OCI-LY7 (cell line): ENCODE measurements around the gene GLCCI1. TPM values are rescaled to one million over a fixed set of nuclear protein-coding genes. Genes with fewer than 3 reads are reported as not detected.
A peak's percentile ranks its signal among the peaks of the same experiment; 100 is the strongest.

Experiments
- BruUV-seq: library from RNA; stranded (reverse); fragments of 400-500 nt; replicated peaks from 2 replicates; lab custom pipeline; 2021; lab: Mats Ljungman, UMichigan
- CTCF ChIA-PET: fragments of 300-600 bp; sonication (Branson Sonifier 250); formaldehyde crosslinking; loops from one replicate; lab custom pipeline; 2022; ENCODE audit warnings: antibody characterized with exemption; ENCODE audit not compliant: unreplicated experiment; lab: Charles Lee
- POLR2A ChIA-PET: fragments of 300-600 bp; sonication (Branson Sonifier 250); formaldehyde crosslinking; loops from one replicate; lab custom pipeline; 2022; ENCODE audit warnings: antibody characterized with exemption; lab: Charles Lee
- DNase-seq: peaks from one replicate; pipeline ENCODE4 v3.0.0-alpha.2; 2015; ENCODE audit warnings: low spot score
- H2AFZ ChIP-seq: fragments of 200-600 bp; sonication (generic), shearing (Covaris generic); 2 replicates; pipeline ENCODE4 v1.6.1; 2014; ENCODE audit warnings: mild to moderate bottlenecking, antibody characterized with exemption, low read length, moderate library complexity
- H3K27ac ChIP-seq: fragments of 200-600 bp; sonication (generic); 2 replicates; pipeline ENCODE4 v1.5.1; 2014; ENCODE audit warnings: mixed run types, low read depth, mild to moderate bottlenecking, moderate library complexity, low read length, inconsistent platforms; ENCODE audit not compliant: poor library complexity, severe bottlenecking
- H3K36me3 ChIP-seq: fragments of 200-600 bp; sonication (generic); 2 replicates; pipeline ENCODE4 v1.6.1; 2014; ENCODE audit warnings: mild to moderate bottlenecking, antibody characterized with exemption, low read length, moderate library complexity, mixed read lengths; ENCODE audit not compliant: insufficient read depth
- H3K4me1 ChIP-seq: fragments of 200-600 bp; sonication (generic); 2 replicates; pipeline ENCODE4 v1.5.1; 2014; ENCODE audit warnings: mild to moderate bottlenecking, low read length; ENCODE audit not compliant: insufficient read depth, poor library complexity, severe bottlenecking
- H3K4me2 ChIP-seq: fragments of 200-600 bp; sonication (generic); 2 replicates; pipeline ENCODE4 v1.6.1; 2014; ENCODE audit warnings: mild to moderate bottlenecking, low read length
- H3K4me3 ChIP-seq: fragments of 200-600 bp; sonication (generic); 2 replicates; pipeline ENCODE4 v1.5.1; 2014; ENCODE audit warnings: mild to moderate bottlenecking, low read depth, low read length; ENCODE audit not compliant: poor library complexity, severe bottlenecking
- H3K79me2 ChIP-seq: fragments of 200-600 bp; sonication (generic); 2 replicates; pipeline ENCODE4 v1.6.1; 2016; ENCODE audit warnings: low read depth, mild to moderate bottlenecking, low read length, moderate library complexity, mixed read lengths; ENCODE audit not compliant: insufficient read depth
- H3K9me2 ChIP-seq: fragments of 200-600 bp; sonication (generic); 2 replicates; pipeline ENCODE4 v1.6.1; 2016; ENCODE audit warnings: mild to moderate bottlenecking, low read length, mixed read lengths; ENCODE audit not compliant: insufficient read depth
- H3K9me3 ChIP-seq: fragments of 200-600 bp; sonication (generic); 2 replicates; pipeline ENCODE4 v1.6.1; 2014; ENCODE audit warnings: mild to moderate bottlenecking, mixed run types, low read length, mixed read lengths
- H4K20me1 ChIP-seq: fragments of 200-600 bp; sonication (generic); 2 replicates; pipeline ENCODE4 v1.6.1; 2014; ENCODE audit warnings: mild to moderate bottlenecking, antibody characterized with exemption, low read length, moderate library complexity, mixed read lengths; ENCODE audit not compliant: insufficient read depth
- CTCF ChIP-seq: fragments of 200-600 bp; sonication (generic); conservative IDR thresholded peaks from 2 replicates; pipeline ENCODE4 v1.5.1; 2014; ENCODE audit warnings: mild to moderate bottlenecking, antibody characterized with exemption, low read length, moderate library complexity, mixed read lengths
- EZH2phosphoT487 ChIP-seq: fragments of 200-600 bp; sonication (generic); IDR thresholded peaks from 2 replicates; pipeline ENCODE4 v1.6.1; 2018; ENCODE audit warnings: low read depth, borderline replicate concordance, mild to moderate bottlenecking, mixed run types, antibody characterized with exemption, low read length, moderate library complexity, mixed read lengths
- intact Hi-C: fragments of 100-400 bp; cut with micrococcal nuclease; formaldehyde crosslinking; loops from one replicate; pipeline ENCODE4 v1.10.0; 2022; ENCODE audit not compliant: unreplicated experiment
- total RNA-seq, 2 experiments: library from RNA; depleted of rRNA in 1 of 2; stranded (reverse); fragments of >200 nt in 1 of 2; shearing (Covaris generic) in 1 of 2; gene quantifications; 2 replicates each; pipeline ENCODE4 v1.2.3, GENCODE V29; 2014 to 2022

Gene GLCCI1
- total RNA-seq, 2 experiments from 2014 or later, result 21.3 to 85.6 TPM

GRCh38 chr7:8121243-8121642, 152.6 kb downstream of the GLCCI1 start:
- BruUV-seq, result no TSS peak
- CTCF ChIA-PET, result no interaction called here
- peaks cover 8% of the 10 kb centered on the region for H3K4me1 ChIP-seq
- no peak overlapping the region for H3K4me2 ChIP-seq
- no peaks in the 10 kb centered on the region for H3K9me3 ChIP-seq
- H3K27ac ChIP-seq, result no peak overlapping the region
- no peak overlapping the region for H3K4me3 ChIP-seq
- H4K20me1 ChIP-seq, result no peaks in the 10 kb centered on the region
- H2AFZ ChIP-seq, result no peak overlapping the region
- TF ChIP-seq EZH2phosphoT487, result no peak
- TF ChIP-seq CTCF, result no peak
- POLR2A ChIA-PET, result interaction anchor here (0.7 to 1.0 kb wide), 3 partner anchors 9 to 112 kb away, joined by 3 read pairs; no protein-coding TSS in a partner anchor
- H3K9me2 ChIP-seq, result no peaks in the 10 kb centered on the region
- H3K36me3 ChIP-seq, result no peaks in the 10 kb centered on the region
- H3K79me2 ChIP-seq, result no peaks in the 10 kb centered on the region
- no peak for DNase-seq
- intact Hi-C loops, result no loop called here

- TF ChIP-seq CTCF (no peak), EZH2phosphoT487 (no peak)
- BruUV-seq, result no TSS peak
- H3K27ac ChIP-seq, result no peak overlapping the region
- H3K4me3 ChIP-seq, result no peak overlapping the region
- H3K79me2 ChIP-seq, result no peaks in the 10 kb centered on the region
- peak overlapping the region; percentile 5; the same call in 1 of the 2 replicates for H3K4me2 ChIP-seq
- H2AFZ ChIP-seq, result peak overlapping the region; percentile 82
- CTCF ChIA-PET, result no interaction called here
- no peaks in the 10 kb centered on the region for H3K36me3 ChIP-seq
- peak; percentile 51 for DNase-seq
- H3K9me2 ChIP-seq, result no peaks in the 10 kb centered on the region
- POLR2A ChIA-PET, result interaction anchor here (0.6 to 1.3 kb wide), 5 partner anchors 13 to 738 kb away, joined by 3 to 4 read pairs (median 4); no protein-coding TSS in a partner anchor
- no peaks in the 10 kb centered on the region for H4K20me1 ChIP-seq
- intact Hi-C loops, result no loop called here
- H3K4me1 ChIP-seq, result peaks cover 10% of the 10 kb centered on the region
- H3K9me3 ChIP-seq, result no peaks in the 10 kb centered on the region
Observed at GRCh38 chr7:8125680-8126444, 157.3 kb downstream of the GLCCI1 start.
